ENCODE results near the gene E2F2. TPM values are rescaled to one million over a fixed set of nuclear protein-coding genes. Genes with fewer than 3 reads are reported as not detected.
"Not testable (repeated sequence)": the region's sequence is repeated elsewhere in the genome, so short reads cannot be mapped to it uniquely, and the experiment has no call there.

Gene E2F2
- total RNA-seq, 1 donor from 2014 or later, result 87.7 TPM

GRCh38 chr1:23526329-23527041 is 4.5 kb downstream of the E2F2 start:
- intact Hi-C loops (cut with micrococcal nuclease), result loop anchor here (5.0 kb wide), 1 partner anchor 184 kb away; the partner anchor contains the start of gene HNRNPR

- intact Hi-C loops (cut with micrococcal nuclease), result loop anchor here (5.0 kb wide), 1 partner anchor 183 kb away; the partner anchor contains the start of gene HNRNPR
Observed at GRCh38 chr1:23525558-23526250, 5.3 kb downstream of the E2F2 start.

GRCh38 chr1:23524716-23525401 is 6.2 kb downstream of the E2F2 start:
- intact Hi-C loops (cut with micrococcal nuclease), result loop anchor here (5.0 kb wide), 1 partner anchor 183 kb away; the partner anchor contains the start of gene HNRNPR

- intact Hi-C loops (cut with micrococcal nuclease), result no loop called here
Observed at GRCh38 chr1:23524163-23524562, 6.9 kb downstream of the E2F2 start.

- intact Hi-C loops (cut with micrococcal nuclease), result no loop called here
Observed at GRCh38 chr1:23522244-23522982, 8.6 kb downstream of the E2F2 start.

- intact Hi-C loops (cut with micrococcal nuclease), result no loop called here
Observed at GRCh38 chr1:23521588-23521987, 9.4 kb downstream of the E2F2 start.

- intact Hi-C loops (cut with micrococcal nuclease), result no loop called here
Observed at GRCh38 chr1:23517581-23517980, 13.5 kb downstream of the E2F2 start.

GRCh38 chr1:23515905-23516304 is 15.1 kb downstream of the E2F2 start:
- intact Hi-C loops (cut with micrococcal nuclease), result no loop called here

GRCh38 chr1:23514111-23514679 is 16.8 kb downstream of the E2F2 start:
- intact Hi-C loops (cut with micrococcal nuclease), result no loop called here

GRCh38 chr1:23509896-23510295 is 21.1 kb downstream of the E2F2 start:
- intact Hi-C loops (cut with micrococcal nuclease), result no loop called here

GRCh38 chr1:23506376-23507107 is 24.5 kb downstream of the E2F2 start:
- intact Hi-C loops (cut with micrococcal nuclease), result no loop called here

GRCh38 chr1:23505851-23506250 is 25.2 kb downstream of the E2F2 start:
- intact Hi-C loops (cut with micrococcal nuclease), result no loop called here

GRCh38 chr1:23504156-23504555 is 26.9 kb downstream of the E2F2 start:
- intact Hi-C loops (cut with micrococcal nuclease), result not testable (repeated sequence)

- intact Hi-C loops (cut with micrococcal nuclease), result no loop called here
Observed at GRCh38 chr1:23502951-23503350, 28.1 kb downstream of the E2F2 start.

- intact Hi-C loops (cut with micrococcal nuclease), result no loop called here
Observed at GRCh38 chr1:23500466-23500865, 30.6 kb downstream of the E2F2 start.

GRCh38 chr1:23497777-23498439 is 33.1 kb downstream of the E2F2 start:
- intact Hi-C loops (cut with micrococcal nuclease), result loop anchor here (1.0 to 2.0 kb wide), 3 partner anchors 33 to 137 kb away; partner anchors contain the start of gene E2F2

- intact Hi-C loops (cut with micrococcal nuclease), result loop anchor here (1.0 to 2.0 kb wide), 3 partner anchors 34 to 139 kb away; partner anchors contain the start of gene E2F2
Observed at GRCh38 chr1:23496490-23497181, 34.4 kb downstream of the E2F2 start.

- intact Hi-C loops (cut with micrococcal nuclease), result not testable (repeated sequence)
Observed at GRCh38 chr1:23494836-23495235, 36.2 kb downstream of the E2F2 start.

GRCh38 chr1:23492776-23493175 is 38.3 kb downstream of the E2F2 start:
- intact Hi-C loops (cut with micrococcal nuclease), result not testable (repeated sequence)
